ENCODE results near the gene ELOA. TPM values are rescaled to one million over a fixed set of nuclear protein-coding genes. Genes with fewer than 3 reads are reported as not detected.

ELOA gene
- total RNA-seq, 3 donors from 2014 or later (not counting 1 experiment from before 2014, with no cell fraction given): 28.7 to 48.2 (median 36.9) TPM

DNA sequence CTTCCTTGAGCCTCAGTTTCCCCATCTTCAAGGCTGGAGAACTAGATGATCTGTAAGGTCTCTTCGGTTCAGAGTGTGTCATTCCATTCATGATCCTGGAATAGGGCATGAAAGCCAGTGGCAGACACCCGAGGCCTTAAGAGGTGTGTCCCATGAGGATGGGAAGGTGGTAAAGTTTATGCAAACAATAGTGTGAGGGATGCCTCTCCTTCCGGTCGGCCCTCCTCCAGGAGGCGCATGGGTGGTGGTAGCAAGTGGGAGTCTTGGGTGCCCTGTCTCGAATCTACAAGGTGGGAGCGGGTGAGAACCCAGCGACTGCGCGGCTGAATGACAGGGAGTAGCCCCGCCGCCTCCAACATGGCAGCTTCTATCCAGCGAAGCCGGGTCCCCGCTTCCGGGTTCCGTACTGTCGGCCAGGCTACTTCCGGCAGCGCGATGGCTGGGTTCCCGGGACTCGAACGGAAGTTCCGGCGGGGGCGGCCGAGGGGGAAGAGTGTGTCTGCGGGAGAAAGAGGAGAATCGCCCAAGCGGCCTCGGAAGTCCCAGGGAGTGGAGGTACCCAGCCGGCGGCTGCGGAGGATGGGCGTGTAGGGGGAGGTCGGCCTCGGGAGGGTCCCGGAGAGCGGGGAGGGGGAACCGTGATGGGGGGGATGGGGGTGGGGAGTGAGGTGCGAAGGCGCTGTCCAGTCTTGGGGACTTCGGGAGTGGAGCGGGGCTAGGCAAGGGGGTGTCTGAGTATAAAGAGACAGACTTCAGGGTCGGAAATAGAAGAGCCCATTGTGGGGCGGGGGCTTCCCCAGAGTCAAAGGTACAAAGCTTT lies 47.6 kb downstream of the ELOA start, which contains the start of gene LYPLA2:
Gene LYPLA2 (plus strand): TSS at position 450 of the 820 bp plus-strand sequence. CDS start 1,538 bp downstream, outside the sequence.
- peak within 1 kb of the TSS; percentile 90 to 100 for H3K27ac Mint-ChIP-seq
- no peaks in the 10 kb centered on the region for H3K27me3 Mint-ChIP-seq (ENCODE audit: low read depth in 2 of 2)
- DNase-seq (peak; percentile 82 to 92), ATAC-seq (peak; percentile 91 to 94 (median 94))
- Histone ChIP-seq H3K4me3 (ENCODE audit: low read length) (peak within 1 kb of the TSS; percentile 88), H3K9me3 (ENCODE audit: control insufficient read depth, insufficient read depth, low read length) (no peaks in the 10 kb centered on the region), H3K27me3 (ENCODE audit: control insufficient read depth, insufficient read depth, low read length) (no peaks in the 10 kb centered on the region), H3K36me3 (ENCODE audit: control insufficient read depth, insufficient read depth, low read length) (peaks cover 30% of the 10 kb centered on the region), H3K4me1 (ENCODE audit: control insufficient read depth, insufficient read depth, low read length) (peaks cover 31% of the 10 kb centered on the region), H3K27ac (ENCODE audit: low read length) (peak within 1 kb of the TSS; percentile 87)
- H3K36me3 Mint-ChIP-seq: peaks cover 4% of the 10 kb centered on the region
- WGBS (ENCODE audit: insufficient coverage): 2% methylated on average over 47 of the region's 47 CpGs
- H3K4me1 Mint-ChIP-seq: peaks cover 19 to 42% of the 10 kb centered on the region in 2 donors
- no peaks in the 10 kb centered on the region for H3K9me3 Mint-ChIP-seq
- TF ChIP-seq CTCF (IDR thresholded peaks at IDR 0.05): no peak
- intact Hi-C loops (cut with micrococcal nuclease): no loop called here
- peak within 1 kb of the TSS; percentile 99 for H3K4me3 Mint-ChIP-seq

DNA sequence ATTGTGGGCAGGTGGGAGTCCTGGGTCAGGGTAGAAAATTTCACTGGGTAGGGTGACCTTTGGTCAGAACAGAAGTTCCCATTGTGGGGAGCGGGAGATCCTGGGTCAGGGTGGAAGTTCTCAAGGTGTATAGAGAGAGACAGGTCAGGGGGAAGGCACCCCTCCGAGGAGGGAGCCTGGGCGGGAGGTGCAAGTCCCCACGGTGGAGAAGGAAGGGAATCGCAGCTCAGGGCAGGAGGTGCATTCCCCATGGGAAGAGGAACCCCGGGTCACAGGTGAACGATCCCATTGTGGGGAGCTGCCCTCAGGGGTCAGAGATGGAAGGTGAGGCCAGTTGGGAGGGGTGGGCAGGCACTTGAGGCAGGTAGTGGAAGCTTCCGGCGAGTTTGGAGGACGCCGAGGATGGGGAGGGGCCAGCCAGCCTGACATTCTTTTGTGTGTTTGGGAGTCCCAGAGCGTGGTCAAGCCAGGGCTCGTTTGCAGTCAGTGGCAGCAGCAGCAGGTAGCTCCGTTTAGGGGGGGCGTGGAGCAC lies 48.3 kb downstream of the ELOA start:
- peak in 1 of 2 donors; percentile 54 for DNase-seq
- intact Hi-C loops (cut with micrococcal nuclease): no loop called here
- peak in 2 of 3 donors; percentile 8 to 24 for ATAC-seq
- peaks cover 31% of the 10 kb centered on the region for H3K4me1 ChIP-seq (ENCODE audit: control insufficient read depth, insufficient read depth, low read length)
- H3K27me3 ChIP-seq (ENCODE audit: control insufficient read depth, insufficient read depth, low read length): no peaks in the 10 kb centered on the region
- no peaks in the 10 kb centered on the region for H3K36me3 Mint-ChIP-seq
- peak overlapping the region; percentile 88 for H3K4me3 ChIP-seq (ENCODE audit: low read length)
- H3K27me3 Mint-ChIP-seq (ENCODE audit: low read depth in 2 of 2): no peaks in the 10 kb centered on the region
- WGBS (ENCODE audit: insufficient coverage): 2% methylated on average over 15 of the region's 15 CpGs
- peak overlapping the region; percentile 87 for H3K27ac ChIP-seq (ENCODE audit: low read length)
- H3K36me3 ChIP-seq (ENCODE audit: control insufficient read depth, insufficient read depth, low read length): peaks cover 28% of the 10 kb centered on the region
- TF ChIP-seq CTCF (IDR thresholded peaks at IDR 0.05): no peak
- peaks cover 19 to 42% of the 10 kb centered on the region in 2 donors for H3K4me1 Mint-ChIP-seq
- H3K27ac Mint-ChIP-seq: peak overlapping the region; percentile 90 to 100
- H3K4me3 Mint-ChIP-seq: peak overlapping the region; percentile 99
- H3K9me3 ChIP-seq (ENCODE audit: control insufficient read depth, insufficient read depth, low read length): no peaks in the 10 kb centered on the region
- H3K9me3 Mint-ChIP-seq: no peaks in the 10 kb centered on the region

DNA sequence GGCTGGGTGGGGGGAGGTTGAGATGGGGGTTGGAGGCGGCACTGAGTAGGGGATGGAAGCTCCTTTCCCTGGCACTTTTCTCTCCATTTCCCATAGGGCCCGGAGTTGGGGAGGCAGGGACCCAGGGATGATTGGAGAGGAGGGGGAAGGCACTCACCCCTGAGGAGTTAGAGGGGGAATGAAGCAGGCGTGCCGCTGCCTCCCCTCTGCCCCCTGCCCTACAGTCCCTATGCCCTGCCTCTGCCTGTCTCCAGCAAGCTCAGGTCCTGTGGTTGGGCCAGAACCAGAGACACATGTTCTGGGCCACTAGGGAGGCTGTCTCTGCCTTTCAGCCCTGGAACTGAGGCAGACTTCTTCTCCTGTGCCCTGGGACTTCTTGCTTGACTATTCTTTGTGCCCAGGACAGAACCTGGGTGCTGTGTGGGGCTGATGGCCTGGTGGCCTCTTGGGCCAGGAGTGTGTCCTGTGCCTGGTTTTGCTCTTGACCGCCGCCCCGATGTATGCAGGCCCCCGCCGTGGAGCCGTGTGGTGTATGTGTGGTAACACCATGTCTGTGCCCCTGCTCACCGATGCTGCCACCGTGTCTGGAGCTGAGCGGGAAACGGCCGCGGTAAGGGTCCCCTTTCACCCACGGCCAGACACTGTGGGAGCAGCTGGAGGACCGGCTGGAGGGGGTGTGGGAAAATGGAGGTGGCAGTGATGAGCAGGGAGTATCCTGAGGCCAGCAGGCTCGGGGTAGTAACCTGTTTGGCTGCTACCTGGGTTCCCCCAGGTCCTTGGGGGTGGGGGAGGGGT lies 49.1 kb downstream of the ELOA start:
- Mint-ChIP-seq H3K4me1 (peaks cover 19 to 42% of the 10 kb centered on the region in 2 donors), H3K27ac (peak overlapping the region; percentile 90 to 100), H3K36me3 (no peaks in the 10 kb centered on the region), H3K4me3 (peak overlapping the region; percentile 99), H3K27me3 (ENCODE audit: low read depth in 2 of 2) (no peaks in the 10 kb centered on the region), H3K9me3 (no peaks in the 10 kb centered on the region)
- Histone ChIP-seq H3K4me1 (ENCODE audit: control insufficient read depth, insufficient read depth, low read length) (peaks cover 31% of the 10 kb centered on the region), H3K9me3 (ENCODE audit: control insufficient read depth, insufficient read depth, low read length) (no peaks in the 10 kb centered on the region), H3K27me3 (ENCODE audit: control insufficient read depth, insufficient read depth, low read length) (no peaks in the 10 kb centered on the region), H3K36me3 (ENCODE audit: control insufficient read depth, insufficient read depth, low read length) (peaks cover 26% of the 10 kb centered on the region), H3K4me3 (ENCODE audit: low read length) (no peak overlapping the region), H3K27ac (ENCODE audit: low read length) (no peak overlapping the region)
- no peak for TF ChIP-seq CTCF (IDR thresholded peaks at IDR 0.05)
- WGBS (ENCODE audit: insufficient coverage): 90% methylated on average over 17 of the region's 19 CpGs
- intact Hi-C loops (cut with micrococcal nuclease): no loop called here
- peak in 1 of 2 donors; percentile 39 for DNase-seq
- no peak for ATAC-seq

All from natural killer cell (primary cell).